Smooth muscle cell (in vitro differentiated cells): Measurements from ENCODE around the gene TLE6. TPM values are rescaled to one million over a fixed set of nuclear protein-coding genes. Genes with fewer than 3 reads are reported as not detected.

Source experiments
- DNase-seq: peaks from one replicate; lab custom pipeline; 2025; ENCODE audit not compliant: unreplicated experiment; lab: John Stamatoyannopoulos, UW
- H2AFZ ChIP-seq: fragments of 200-600 bp; sonication (generic); 2 replicates; pipeline ENCODE4 v1.6.0; 2016; ENCODE audit warnings: antibody characterized with exemption, low read depth, mild to moderate bottlenecking
- H3F3A ChIP-seq: fragments of 200-600 bp; sonication (generic); 2 replicates; pipeline ENCODE4 v1.6.0; 2017; ENCODE audit warnings: antibody characterized with exemption, low read depth
- H3K27ac ChIP-seq: fragments of 200-600 bp; sonication (generic); 2 replicates; pipeline ENCODE4 v1.5.1; 2016; ENCODE audit warnings: low read depth, mild to moderate bottlenecking
- H3K27me3 ChIP-seq: fragments of 200-600 bp; sonication (generic); 2 replicates; pipeline ENCODE4 v1.6.1; 2016; ENCODE audit warnings: low read depth, mild to moderate bottlenecking
- H3K36me3 ChIP-seq: fragments of 200-600 bp; sonication (generic); 2 replicates; pipeline ENCODE4 v1.5.1; 2016; ENCODE audit warnings: low read depth
- H3K4me1 ChIP-seq: fragments of 200-600 bp; sonication (generic); 2 replicates; pipeline ENCODE4 v1.5.1; 2016; ENCODE audit warnings: low read depth
- H3K4me2 ChIP-seq: fragments of 200-600 bp; sonication (generic); 2 replicates; pipeline ENCODE4 v1.6.0; 2016; ENCODE audit warnings: mild to moderate bottlenecking
- H3K4me3 ChIP-seq: fragments of 200-600 bp; sonication (generic); 2 replicates; pipeline ENCODE4 v1.5.1; 2016; ENCODE audit warnings: mild to moderate bottlenecking
- H3K79me2 ChIP-seq: fragments of 200-600 bp; sonication (generic); 2 replicates; pipeline ENCODE4 v1.6.0; 2016; ENCODE audit warnings: low read depth, mild to moderate bottlenecking
- H3K9ac ChIP-seq: fragments of 200-600 bp; sonication (generic); 2 replicates; pipeline ENCODE4 v1.6.0; 2016; ENCODE audit warnings: low read depth
- H3K9me3 ChIP-seq: fragments of 200-600 bp; sonication (generic); replicated peaks from 2 replicates; pipeline ENCODE4 v1.5.1; 2016; ENCODE audit warnings: low read depth
- H4K20me1 ChIP-seq: fragments of 200-600 bp; sonication (generic); 2 replicates; pipeline ENCODE4 v1.6.0; 2016; ENCODE audit warnings: low read depth
- CTCF ChIP-seq: fragments of 200-600 bp; sonication (generic); IDR thresholded peaks from 2 replicates; pipeline ENCODE4 v1.5.1; 2017; ENCODE audit warnings: borderline replicate concordance, mild to moderate bottlenecking, antibody characterized with exemption; ENCODE audit not compliant: insufficient read depth, poor library complexity, severe bottlenecking
- WGBS: methylation state at CpG from one replicate; pipeline ENCODE4 v1.1.7; 2016; ENCODE audit warnings: low lambda C conversion rate; 5-methylcytosine and 5-hydroxymethylcytosine counted together
- polyA plus RNA-seq: library from polyadenylated mRNA; unstranded; fragments of >200 nt; fragmentation: Nextera tagmentation; extraction: Ambion mirVana; gene quantifications from 2 replicates; pipeline ENCODE4 v1.2.1, GENCODE V29; 2016
- total RNA-seq: library from RNA; depleted of rRNA; stranded (reverse); fragments of >200 nt; gene quantifications from 2 replicates; pipeline ENCODE4 v1.2.3, GENCODE V29; 2014

Gene TLE6
- total and polyA plus RNA-seq, 2 experiments from 2014 or later: 0.27 to 3.2 TPM

GRCh38 chr19:3034406-3034655 is 57.0 kb downstream of the TLE6 start:
- Histone ChIP-seq H3K27me3 (peaks cover 16% of the 10 kb centered on the region), H3K4me1 (peaks cover 6% of the 10 kb centered on the region), H4K20me1 (no peaks in the 10 kb centered on the region), H3K9me3 (no peaks in the 10 kb centered on the region), H3K9ac (no peak overlapping the region), H3K4me2 (peak overlapping the region; percentile 90), H3K36me3 (no peaks in the 10 kb centered on the region), H3F3A (peaks cover 20% of the 10 kb centered on the region), H3K79me2 (no peaks in the 10 kb centered on the region), H3K27ac (no peak overlapping the region), H3K4me3 (peak overlapping the region; percentile 62), H2AFZ (no peak overlapping the region)
- TF ChIP-seq CTCF: no peak
- no peak for DNase-seq

GRCh38 chr19:3034656-3035541 is 57.5 kb downstream of the TLE6 start:
- no peaks in the 10 kb centered on the region for H3K79me2 ChIP-seq
- DNase-seq: no peak
- no peaks in the 10 kb centered on the region for H3K9me3 ChIP-seq
- peak overlapping the region; percentile 62 for H3K4me3 ChIP-seq
- 5% methylated on average over 28 of the region's 28 CpGs for WGBS
- H3F3A ChIP-seq: peaks cover 20% of the 10 kb centered on the region
- H3K27ac ChIP-seq: peak overlapping the region; percentile 64
- peaks cover 10% of the 10 kb centered on the region for H3K27me3 ChIP-seq
- no peaks in the 10 kb centered on the region for H4K20me1 ChIP-seq
- peak overlapping the region; percentile 62 for H2AFZ ChIP-seq
- H3K4me2 ChIP-seq: peak overlapping the region; percentile 90
- H3K9ac ChIP-seq: peak overlapping the region; percentile 76
- peaks cover 6% of the 10 kb centered on the region for H3K4me1 ChIP-seq
- TF ChIP-seq CTCF: no peak
- no peaks in the 10 kb centered on the region for H3K36me3 ChIP-seq

- under 1% methylated on average over 29 of the region's 29 CpGs for WGBS
- no peaks in the 10 kb centered on the region for H3K79me2 ChIP-seq
- peaks cover 6% of the 10 kb centered on the region for H3K4me1 ChIP-seq
- DNase-seq: peak; percentile 86
- TF ChIP-seq CTCF: no peak
- H2AFZ ChIP-seq: peak overlapping the region; percentile 86
- no peaks in the 10 kb centered on the region for H3K9me3 ChIP-seq
- H3K27ac ChIP-seq: peak overlapping the region; percentile 64
- H4K20me1 ChIP-seq: no peaks in the 10 kb centered on the region
- H3K4me3 ChIP-seq: peak overlapping the region; percentile 62
- H3K36me3 ChIP-seq: no peaks in the 10 kb centered on the region
- peaks cover 3% of the 10 kb centered on the region for H3K27me3 ChIP-seq
- peaks cover 20% of the 10 kb centered on the region for H3F3A ChIP-seq
- H3K9ac ChIP-seq: peak overlapping the region; percentile 76
- peak overlapping the region; percentile 95 for H3K4me2 ChIP-seq
These were observed 58.3 kb downstream of the TLE6 start for GRCh38 chr19:3035542-3036118.
